Adrenal gland (tissue), 19 donors: Measurements from ENCODE around the gene IQCB1. TPM values are rescaled to one million over a fixed set of nuclear protein-coding genes. Genes with fewer than 3 reads are reported as not detected.
A peak's percentile ranks its signal among the peaks of the same experiment; 100 is the strongest.

ENCODE experiments used
- DNase-seq, 7 donors: peaks; one replicate each; pipeline ENCODE4 v3.0.0-alpha.2; 2019 to 2020
- H3K27ac ChIP-seq, 5 donors: fragments of 200-600 bp; sonication (generic) in 4 of 5; 1 replicate in 3 of 5; 2 replicates in 2 of 5; pipeline versions ENCODE4 v1.5.1 to v1.8.0; 2016 to 2020; ENCODE audit warnings: mild to moderate bottlenecking in 1 of 5
- H3K27me3 ChIP-seq: fragments of 200-600 bp; 2 replicates; pipeline ENCODE4 v1.8.0; 2021
- H3K36me3 ChIP-seq, 2 donors: fragments of 200-600 bp; replicated peaks in 1 of 2; 1 replicate in 1 of 2; 2 replicates in 1 of 2; pipeline versions ENCODE4 v1.5.1 to v1.8.0; 2018 to 2022
- H3K4me1 ChIP-seq, 2 donors: fragments of 200-600 bp; replicated peaks in 1 of 2; 1 replicate in 1 of 2; 2 replicates in 1 of 2; pipeline versions ENCODE4 v1.5.1 to v1.8.0; 2018 to 2021
- H3K4me3 ChIP-seq, 4 donors: fragments of 200-600 bp; sonication (generic) in 3 of 4; one replicate each; pipeline ENCODE4 v1.5.1; 2016 to 2018
- H3K9me3 ChIP-seq, 3 donors: fragments of 200-600 bp; sonication (generic) in 1 of 3; replicated peaks in 1 of 3; 1 replicate in 2 of 3; 2 replicates in 1 of 3; pipeline versions ENCODE4 v1.5.1 to v1.8.0; 2016 to 2021
- CTCF ChIP-seq, 6 experiments: fragments of 450-650 bp in 4 of 6; fragments of 200-600 bp in 2 of 6; sonication (generic) in 1 of 6; IDR thresholded peaks; 1 replicate in 5 of 6; 2 replicates in 1 of 6; pipeline versions ENCODE4 v1.5.1 to v1.8.0; 2016 to 2021; ENCODE audit warnings: antibody characterized with exemption in 6 of 6, mild to moderate bottlenecking in 2 of 6, moderate library complexity in 1 of 6
- POLR2A ChIP-seq, 2 donors: fragments of 450-650 bp; IDR thresholded peaks; one replicate each; pipeline ENCODE4 v1.6.1; 2017; ENCODE audit warnings: antibody characterized with exemption in 2 of 2, mild to moderate bottlenecking in 2 of 2, moderate library complexity in 1 of 2
- WGBS, 4 donors: extraction: QIAGEN DNeasy Blood & Tissue Kit in 2 of 4; methylation state at CpG; one replicate each; pipeline versions ENCODE4 v1.1.5 to v1.1.7; 2013 to 2017; 5-methylcytosine and 5-hydroxymethylcytosine counted together
- intact Hi-C, 2 donors: fragments of 100-400 bp; cut with DNase I; formaldehyde crosslinking; loops; one replicate each; pipeline versions ENCODE4 v1.14.1 to v1.15.0; 2022 to 2023
- long read RNA-seq, 10 donors: library from polyadenylated mRNA in 3 of 10; unstranded in 2 of 10; stranded (forward) in 1 of 10; transcript quantifications; one replicate each; pipeline ENCODE4 v2.0.0 and lab custom pipeline, GENCODE V29; 2021 to 2026
- polyA plus RNA-seq, 3 donors: library from polyadenylated mRNA; stranded (reverse); fragments of 200-250 nt in 2 of 3; fragments of 350-450 nt in 1 of 3; fragmentation: Illumina TruSeq in 1 of 3; extraction: RNeasy Lipid Tissue Mini Kit (QIAGEN cat#74804) in 1 of 3; gene quantifications; one replicate each; pipeline ENCODE4 v1.2.3, GENCODE V29; 2013 to 2014
- total RNA-seq, 9 donors: library from RNA; depleted of rRNA in 4 of 9; stranded (reverse); fragments of >200 nt in 4 of 9; fragments of 120-200 nt in 1 of 9; fragmentation: NEBNext Ultra II Directional in 1 of 9; extraction: Animal tissue kit (Norgen Biotek cat#: 25700) in 1 of 9; gene quantifications; one replicate each; pipeline versions ENCODE4 v1.1.0 to v1.2.4, GENCODE V29; 2013 to 2023
- donor health status: healthy with polysubstance abuse.
- donor health status: Bipolar disorder and iron deficiency.
- donor health status: DM: yes; HTN: yes; CAD: no.
- donor health status: DM: no; HTN: no; CAD: no.
- donor health status: DM: no; HTN: no; CAD: no.
- donor health status: DM: yes; HTN: yes; CAD: no.

IQCB1 gene
- total RNA-seq, result 10 to 100 TPM in 4 of 9 donors, 1 to 10 TPM in 5; 6.5 to 22.9 (median 9.8) TPM
- polyA plus RNA-seq, result 10 to 100 TPM; 11.9 to 13.9 (median 13.3) TPM
- long read RNA-seq, donor 1, result 0 reads
- long read RNA-seq, donor 2, partial matches to known transcripts, result 0 of 2 reads
- long read RNA-seq, donor 2, other reads (novel, unspliced or antisense), result 0 of 2 reads
- long read RNA-seq, donor 3, result 0 reads
- long read RNA-seq, donor 4, partial matches to known transcripts, result 0 of 3 reads
- long read RNA-seq, donor 4, other reads (novel, unspliced or antisense), result 2 of 3 reads
- long read RNA-seq, donor 5, transcript IQCB1-201 (15 exons, 2,594 nt), result major isoform, 8 of 17 reads
- long read RNA-seq, donor 5, partial matches to known transcripts, result 0 of 17 reads
- long read RNA-seq, donor 5, other reads (novel, unspliced or antisense), result 8 of 17 reads
- long read RNA-seq, donor 6, partial matches to known transcripts, result 3 of 9 reads
- long read RNA-seq, donor 6, other reads (novel, unspliced or antisense), result 3 of 9 reads
- long read RNA-seq, donor 7, partial matches to known transcripts, result 0 of 1 reads
- long read RNA-seq, donor 7, other reads (novel, unspliced or antisense), result 0 of 1 reads
- long read RNA-seq, donor 8, partial matches to known transcripts, result 0 of 2 reads
- long read RNA-seq, donor 8, other reads (novel, unspliced or antisense), result 0 of 2 reads
- long read RNA-seq, donor 9, partial matches to known transcripts, result 0 of 1 reads
- long read RNA-seq, donor 9, other reads (novel, unspliced or antisense), result 0 of 1 reads
- long read RNA-seq, donor 10, result 0 reads

GRCh38 chr3:121834671-121835464 is at the start of gene IQCB1, which contains the start of gene EAF2:
Gene IQCB1, minus strand, starts transcription at chr3:121835060. Its CDS starts 6,100 bp downstream, at chr3:121828960.
Gene EAF2, plus strand, starts transcription at chr3:121835209. Its CDS starts 77 bp downstream, at chr3:121835286.
- H3K9me3 ChIP-seq, result no peaks in the 10 kb centered on the region
- H3K36me3 ChIP-seq, result peaks cover 0 to 6% of the 10 kb centered on the region in 2 donors
- peak within 1 kb of the TSS; percentile 58 to 95 (median 72) for H3K4me3 ChIP-seq
- DNase-seq, result peak; percentile 96 to 98 (median 97)
- peak within 1 kb of the TSS in 4 of 5 donors; percentile 63 to 87 (median 74) for H3K27ac ChIP-seq
- 0 to 1% (median 1%) methylated on average over 13 to 54 of the region's 54 CpGs for WGBS, 4 donors
- intact Hi-C loops, result no loop called here
- peak; percentile 61 to 93 for TF ChIP-seq POLR2A (IDR thresholded peaks at IDR 0.05)
- no peak for TF ChIP-seq CTCF (IDR thresholded peaks at IDR 0.05)
- H3K4me1 ChIP-seq, result peaks cover 0 to 10% of the 10 kb centered on the region in 2 donors
- no peaks in the 10 kb centered on the region for H3K27me3 ChIP-seq

GRCh38 chr3:121883507-121883906 is 48.6 kb upstream of the IQCB1 start:
- WGBS, 4 donors, result 15 to 44% (median 26%) methylated on average over 1 of the region's 1 CpG
- intact Hi-C loops, result no loop called here
- no peaks in the 10 kb centered on the region for H3K36me3 ChIP-seq
- no peaks in the 10 kb centered on the region for H3K9me3 ChIP-seq
- DNase-seq, result no peak
- TF ChIP-seq POLR2A (IDR thresholded peaks at IDR 0.05), result no peak
- TF ChIP-seq CTCF (IDR thresholded peaks at IDR 0.05), result peak in 3 of 6 experiments; percentile 21 to 29 (median 23)
- no peaks in the 10 kb centered on the region for H3K27me3 ChIP-seq
- H3K4me3 ChIP-seq, result no peak overlapping the region
- no peak overlapping the region for H3K27ac ChIP-seq
- no peaks in the 10 kb centered on the region for H3K4me1 ChIP-seq

- Histone ChIP-seq H3K4me1 (no peaks in the 10 kb centered on the region), H3K4me3 (no peak overlapping the region), H3K27ac (no peak overlapping the region), H3K27me3 (no peaks in the 10 kb centered on the region), H3K36me3 (no peaks in the 10 kb centered on the region), H3K9me3 (no peaks in the 10 kb centered on the region)
- no peak for TF ChIP-seq CTCF (IDR thresholded peaks at IDR 0.05)
- TF ChIP-seq POLR2A (IDR thresholded peaks at IDR 0.05), result no peak
- whole genome bisulfite sequencing, 4 donors, result 63 to 89% (median 79%) methylated on average over 1 of the region's 1 CpG
- no peak for DNase-seq
- intact Hi-C loops, result no loop called here
Measured at GRCh38 chr3:121878411-121878810, 43.6 kb upstream of the IQCB1 start.
